ENCODE results near the gene WDR49.
"Not testable (repeated sequence)": the region's sequence is repeated elsewhere in the genome, so short reads cannot be mapped to it uniquely, and the experiment has no call there.

The WDR49 gene

GRCh38 chr3:167653760-167654159 is at the start of gene WDR49:
TSS of gene WDR49 (minus strand) at chr3:167653942. CDS start at chr3:167653425, 517 bp downstream.
- DNase-seq, result no peak

GRCh38 chr3:167700926-167701325 is 47.2 kb upstream of the WDR49 start:
- no peak for DNase-seq

GRCh38 chr3:167700046-167700445 is 46.3 kb upstream of the WDR49 start:
- DNase-seq, result no peak

- DNase-seq, result no peak
Observed at GRCh38 chr3:167694121-167694520, 40.4 kb upstream of the WDR49 start.

- no peak for DNase-seq
Observed at GRCh38 chr3:167691366-167691765, 37.6 kb upstream of the WDR49 start.

GRCh38 chr3:167684388-167684993 is 30.7 kb upstream of the WDR49 start:
- DNase-seq, result no peak

- DNase-seq, result no peak
Observed at GRCh38 chr3:167679526-167679925, 25.8 kb upstream of the WDR49 start.

GRCh38 chr3:167675848-167676247 is 22.1 kb upstream of the WDR49 start:
- DNase-seq, result no peak

- no peak for DNase-seq
Observed at GRCh38 chr3:167673221-167673620, 19.5 kb upstream of the WDR49 start.

- DNase-seq, result no peak
Observed at GRCh38 chr3:167671878-167672427, 18.2 kb upstream of the WDR49 start.

GRCh38 chr3:167669699-167670098 is 16.0 kb upstream of the WDR49 start:
- no peak for DNase-seq

GRCh38 chr3:167668651-167669050 is 14.9 kb upstream of the WDR49 start:
- DNase-seq, result no peak

GRCh38 chr3:167666563-167666962 is 12.8 kb upstream of the WDR49 start:
- no peak for DNase-seq

GRCh38 chr3:167662919-167663400 is 9.2 kb upstream of the WDR49 start:
- no peak for DNase-seq

GRCh38 chr3:167657684-167658225 is 4.0 kb upstream of the WDR49 start:
- no peak for DNase-seq

- no peak for DNase-seq
Observed at GRCh38 chr3:167656821-167657220, 3.1 kb upstream of the WDR49 start.

GRCh38 chr3:167653155-167653554 is 587 bp downstream of the WDR49 start:
- no peak for DNase-seq

GRCh38 chr3:167651826-167652225 is 1.9 kb downstream of the WDR49 start:
- DNase-seq, result no peak

- DNase-seq, result no peak
Observed at GRCh38 chr3:167650459-167650858, 3.3 kb downstream of the WDR49 start.

- no peak for DNase-seq
Observed at GRCh38 chr3:167649746-167650145, 4.0 kb downstream of the WDR49 start.

GRCh38 chr3:167644611-167645010 is 9.1 kb downstream of the WDR49 start:
- DNase-seq, result no peak

GRCh38 chr3:167631471-167631870 is 22.3 kb downstream of the WDR49 start:
- DNase-seq, result no peak

- DNase-seq, result no peak
Observed at GRCh38 chr3:167626490-167626889, 27.3 kb downstream of the WDR49 start.

GRCh38 chr3:167615030-167615429 is 38.7 kb downstream of the WDR49 start:
- DNase-seq, result no peak

- not testable (repeated sequence) for DNase-seq
Observed at GRCh38 chr3:167614196-167614595, 39.5 kb downstream of the WDR49 start.
